Measurements from ENCODE around the gene KIF2B.

GRCh38 chr17:53797501-53797900 lies 25.2 kb upstream of the KIF2B start:
- TF ChIP-seq ZNF416 (CRISPR knock-in tag; IDR thresholded peaks at IDR 0.05) (no peak), PRDM15 (CRISPR knock-in tag; IDR thresholded peaks at IDR 0.05) (no peak), SMAD3 (CRISPR knock-in tag; IDR thresholded peaks at IDR 0.05; ENCODE audit: borderline replicate concordance) (no peak)
